HAP-1 (cell line): Measurements from ENCODE around the gene TRIM66.
A peak's percentile ranks its signal among the peaks of the same experiment; 100 is the strongest.

Experiments used
- DNase-seq, 2 experiments: peaks; one replicate each; pipeline ENCODE4 v3.0.0-alpha.2; 2016 to 2020; ENCODE audit warnings: low spot score in 2 of 2
- H3K27me3 ChIP-seq: fragments of 250-450 bp; sonication (Bioruptor Pico); 2 replicates; pipeline ENCODE4 v1.5.1; 2020; ENCODE audit warnings: low read depth, mild to moderate bottlenecking, moderate library complexity
- H3K36me3 ChIP-seq: fragments of 250-450 bp; sonication (Bioruptor Pico); replicated peaks from 2 replicates; pipeline ENCODE4 v1.5.1; 2020; ENCODE audit warnings: mild to moderate bottlenecking
- H3K4me1 ChIP-seq: fragments of 250-450 bp; sonication (Bioruptor Pico); 2 replicates; pipeline ENCODE4 v1.5.1; 2020; ENCODE audit warnings: mild to moderate bottlenecking
- H3K4me3 ChIP-seq: fragments of 250-450 bp; sonication (Bioruptor Pico); 2 replicates; pipeline ENCODE4 v1.5.1; 2020; ENCODE audit warnings: mild to moderate bottlenecking, moderate library complexity
- H3K9me3 ChIP-seq: fragments of 250-450 bp; sonication (Bioruptor Pico); 2 replicates; pipeline ENCODE4 v1.5.1; 2020; ENCODE audit warnings: mild to moderate bottlenecking, moderate library complexity
- in situ Hi-C: fragments of 300-500 bp; cut with MboI; formaldehyde crosslinking; loops from 3 replicates; pipeline ENCODE4 v1.14.3; 2020; ENCODE audit warnings: low sequenced_read_pairs, inconsistent platforms, mixed read lengths

TRIM66 gene

GRCh38 chr11:8682303-8683114, at the start of gene TRIM66, which contains the start of gene RPL27A:
Gene TRIM66, minus strand, starts transcription at chr11:8682665. Its CDS starts 10,391 bp downstream, at chr11:8672274.
Gene RPL27A, plus strand, starts transcription at chr11:8682792. Its CDS starts 22 bp downstream, at chr11:8682814.
- in situ Hi-C loops: no loop called here
- peaks cover 33% of the 10 kb centered on the region for H3K4me1 ChIP-seq
- peak; percentile 92 to 99 for DNase-seq
- no peaks in the 10 kb centered on the region for H3K27me3 ChIP-seq
- H3K36me3 ChIP-seq: peaks cover 48% of the 10 kb centered on the region
- peak within 1 kb of the TSS; percentile 62 for H3K4me3 ChIP-seq
- no peaks in the 10 kb centered on the region for H3K9me3 ChIP-seq

GRCh38 chr11:8731647-8732323, 49.3 kb upstream of the TRIM66 start:
- in situ Hi-C loops: no loop called here
- no peaks in the 10 kb centered on the region for H3K36me3 ChIP-seq
- H3K27me3 ChIP-seq: no peaks in the 10 kb centered on the region
- no peaks in the 10 kb centered on the region for H3K9me3 ChIP-seq
- no peaks in the 10 kb centered on the region for H3K4me1 ChIP-seq
- H3K4me3 ChIP-seq: no peak overlapping the region
- no peak for DNase-seq

GRCh38 chr11:8730697-8731020, 48.2 kb upstream of the TRIM66 start:
- H3K4me3 ChIP-seq: no peak overlapping the region
- DNase-seq: no peak
- H3K4me1 ChIP-seq: no peaks in the 10 kb centered on the region
- H3K36me3 ChIP-seq: no peaks in the 10 kb centered on the region
- no peaks in the 10 kb centered on the region for H3K27me3 ChIP-seq
- in situ Hi-C loops: no loop called here
- no peaks in the 10 kb centered on the region for H3K9me3 ChIP-seq

- H3K4me1 ChIP-seq: no peaks in the 10 kb centered on the region
- no peak for DNase-seq
- H3K36me3 ChIP-seq: no peaks in the 10 kb centered on the region
- H3K4me3 ChIP-seq: no peak overlapping the region
- no peaks in the 10 kb centered on the region for H3K9me3 ChIP-seq
- no peaks in the 10 kb centered on the region for H3K27me3 ChIP-seq
- in situ Hi-C loops: no loop called here
Observed at GRCh38 chr11:8729837-8730696, 47.6 kb upstream of the TRIM66 start.

GRCh38 chr11:8729067-8729466, 46.6 kb upstream of the TRIM66 start:
- Histone ChIP-seq H3K9me3 (no peaks in the 10 kb centered on the region), H3K36me3 (no peaks in the 10 kb centered on the region), H3K27me3 (no peaks in the 10 kb centered on the region), H3K4me3 (no peak overlapping the region), H3K4me1 (no peaks in the 10 kb centered on the region)
- DNase-seq: no peak
- in situ Hi-C loops: no loop called here

GRCh38 chr11:8728563-8728962, 46.1 kb upstream of the TRIM66 start:
- no peaks in the 10 kb centered on the region for H3K4me1 ChIP-seq
- in situ Hi-C loops: no loop called here
- H3K9me3 ChIP-seq: no peaks in the 10 kb centered on the region
- H3K36me3 ChIP-seq: no peaks in the 10 kb centered on the region
- no peak for DNase-seq
- no peak overlapping the region for H3K4me3 ChIP-seq
- no peaks in the 10 kb centered on the region for H3K27me3 ChIP-seq

- in situ Hi-C loops: no loop called here
- H3K4me3 ChIP-seq: no peak overlapping the region
- DNase-seq: no peak
- H3K27me3 ChIP-seq: no peaks in the 10 kb centered on the region
- no peaks in the 10 kb centered on the region for H3K36me3 ChIP-seq
- no peaks in the 10 kb centered on the region for H3K9me3 ChIP-seq
- H3K4me1 ChIP-seq: no peaks in the 10 kb centered on the region
Observed at GRCh38 chr11:8726395-8726794, 43.9 kb upstream of the TRIM66 start.

- Histone ChIP-seq H3K36me3 (no peaks in the 10 kb centered on the region), H3K9me3 (no peaks in the 10 kb centered on the region)
- in situ Hi-C loops: no loop called here
Observed at GRCh38 chr11:8724682-8725081, 42.2 kb upstream of the TRIM66 start.

GRCh38 chr11:8723711-8724110, 41.2 kb upstream of the TRIM66 start:
- in situ Hi-C loops: no loop called here
- no peaks in the 10 kb centered on the region for H3K4me1 ChIP-seq
- H3K9me3 ChIP-seq: no peaks in the 10 kb centered on the region
- DNase-seq: no peak
- H3K36me3 ChIP-seq: no peaks in the 10 kb centered on the region
- no peaks in the 10 kb centered on the region for H3K27me3 ChIP-seq
- no peak overlapping the region for H3K4me3 ChIP-seq

More at GRCh38 chr11:8724682-8725081, 42.2 kb upstream of the TRIM66 start:
- no peak overlapping the region for H3K4me3 ChIP-seq
- H3K27me3 ChIP-seq: no peaks in the 10 kb centered on the region
- DNase-seq: no peak
- H3K4me1 ChIP-seq: no peaks in the 10 kb centered on the region

GRCh38 chr11:8722809-8723208, 40.3 kb upstream of the TRIM66 start:
- Histone ChIP-seq H3K9me3 (no peaks in the 10 kb centered on the region), H3K27me3 (no peaks in the 10 kb centered on the region), H3K4me1 (no peaks in the 10 kb centered on the region), H3K4me3 (no peak overlapping the region), H3K36me3 (no peaks in the 10 kb centered on the region)
- DNase-seq: no peak
- in situ Hi-C loops: no loop called here

GRCh38 chr11:8721609-8722500, 39.4 kb upstream of the TRIM66 start:
- in situ Hi-C loops: no loop called here

GRCh38 chr11:8720868-8721608, 38.6 kb upstream of the TRIM66 start:
- Histone ChIP-seq H3K9me3 (no peaks in the 10 kb centered on the region), H3K36me3 (peaks cover 4% of the 10 kb centered on the region; the same call in 1 of the 2 replicates), H3K27me3 (no peaks in the 10 kb centered on the region), H3K4me1 (no peaks in the 10 kb centered on the region), H3K4me3 (no peak overlapping the region)
- in situ Hi-C loops: no loop called here
- DNase-seq: no peak

More at GRCh38 chr11:8721609-8722500, 39.4 kb upstream of the TRIM66 start:
- Histone ChIP-seq H3K9me3 (no peaks in the 10 kb centered on the region), H3K4me3 (no peak overlapping the region), H3K36me3 (peaks cover 4% of the 10 kb centered on the region; the same call in 1 of the 2 replicates), H3K27me3 (no peaks in the 10 kb centered on the region), H3K4me1 (no peaks in the 10 kb centered on the region)
- DNase-seq: no peak
